ENCODE results near the gene SEMA5A. TPM values are rescaled to one million over a fixed set of nuclear protein-coding genes. Genes with fewer than 3 reads are reported as not detected.

Gene SEMA5A
- total RNA-seq, 4 donors from 2014 or later = 2.4 to 129 (median 10.0) TPM

GRCh38 chr5:9490494-9491097, 55.3 kb downstream of the SEMA5A start:
- DNase-seq = no peak
- Histone ChIP-seq H3K4me3 (no peak overlapping the region), H3K9me3 (no peaks in the 10 kb centered on the region), H3K27ac (no peak overlapping the region), H3K36me3 (no peaks in the 10 kb centered on the region), H3K4me1 (no peaks in the 10 kb centered on the region), H3K27me3 (no peaks in the 10 kb centered on the region)
- TF ChIP-seq POLR2A (IDR thresholded peaks at IDR 0.05) = no peak
- TF ChIP-seq CTCF (IDR thresholded peaks at IDR 0.05) = no peak
- intact Hi-C loops (cut with DNase I; ENCODE audit: low total_unique reads) = no loop called here

- H3K4me3 ChIP-seq = no peak overlapping the region
- no peaks in the 10 kb centered on the region for H3K9me3 ChIP-seq
- intact Hi-C loops (cut with DNase I; ENCODE audit: low total_unique reads) = no loop called here
- H3K27me3 ChIP-seq = no peaks in the 10 kb centered on the region
- no peaks in the 10 kb centered on the region for H3K4me1 ChIP-seq
- DNase-seq = no peak
- no peaks in the 10 kb centered on the region for H3K36me3 ChIP-seq
- no peak for TF ChIP-seq CTCF (IDR thresholded peaks at IDR 0.05)
- TF ChIP-seq POLR2A (IDR thresholded peaks at IDR 0.05) = no peak
- no peak overlapping the region for H3K27ac ChIP-seq
These were observed 62.1 kb downstream of the SEMA5A start for GRCh38 chr5:9483779-9484178.

GRCh38 chr5:9483243-9483642, 62.6 kb downstream of the SEMA5A start:
- Histone ChIP-seq H3K36me3 (no peaks in the 10 kb centered on the region), H3K4me1 (no peaks in the 10 kb centered on the region), H3K9me3 (no peaks in the 10 kb centered on the region), H3K27me3 (no peaks in the 10 kb centered on the region), H3K4me3 (no peak overlapping the region), H3K27ac (no peak overlapping the region)
- DNase-seq = no peak
- intact Hi-C loops (cut with DNase I; ENCODE audit: low total_unique reads) = no loop called here
- TF ChIP-seq CTCF (IDR thresholded peaks at IDR 0.05) = no peak

- Histone ChIP-seq H3K36me3 (no peaks in the 10 kb centered on the region), H3K4me1 (no peaks in the 10 kb centered on the region), H3K4me3 (no peak overlapping the region), H3K27me3 (no peaks in the 10 kb centered on the region), H3K27ac (no peak overlapping the region), H3K9me3 (peaks cover 0 to 6% of the 10 kb centered on the region in 2 donors)
- TF ChIP-seq POLR2A (IDR thresholded peaks at IDR 0.05) (no peak), CTCF (IDR thresholded peaks at IDR 0.05) (no peak)
- no peak for DNase-seq
- intact Hi-C loops (cut with DNase I; ENCODE audit: low total_unique reads) = no loop called here
These were observed 63.5 kb downstream of the SEMA5A start for GRCh38 chr5:9482381-9482780.

GRCh38 chr5:9480499-9480898, 65.4 kb downstream of the SEMA5A start:
- H3K36me3 ChIP-seq = no peaks in the 10 kb centered on the region
- H3K9me3 ChIP-seq = peaks cover 0 to 12% of the 10 kb centered on the region in 2 donors
- no peaks in the 10 kb centered on the region for H3K4me1 ChIP-seq
- intact Hi-C loops (cut with DNase I; ENCODE audit: low total_unique reads) = no loop called here
- TF ChIP-seq POLR2A (IDR thresholded peaks at IDR 0.05) = no peak
- no peak for TF ChIP-seq CTCF (IDR thresholded peaks at IDR 0.05)
- no peaks in the 10 kb centered on the region for H3K27me3 ChIP-seq
- no peak overlapping the region for H3K27ac ChIP-seq
- no peak for DNase-seq
- no peak overlapping the region for H3K4me3 ChIP-seq

Measured in uterus (tissue), 4 donors.